GM18519 (cell line): ENCODE results near the gene METTL1.

ENCODE experiments used
- ATAC-seq: cut with Tn5 transposase; IDR thresholded peaks from one replicate; pipeline ENCODE4 v1.9.1; 2021; ENCODE audit warnings: mild to moderate bottlenecking, moderate library complexity; ENCODE audit not compliant: unreplicated experiment, low FRiP score

METTL1 gene

DNA sequence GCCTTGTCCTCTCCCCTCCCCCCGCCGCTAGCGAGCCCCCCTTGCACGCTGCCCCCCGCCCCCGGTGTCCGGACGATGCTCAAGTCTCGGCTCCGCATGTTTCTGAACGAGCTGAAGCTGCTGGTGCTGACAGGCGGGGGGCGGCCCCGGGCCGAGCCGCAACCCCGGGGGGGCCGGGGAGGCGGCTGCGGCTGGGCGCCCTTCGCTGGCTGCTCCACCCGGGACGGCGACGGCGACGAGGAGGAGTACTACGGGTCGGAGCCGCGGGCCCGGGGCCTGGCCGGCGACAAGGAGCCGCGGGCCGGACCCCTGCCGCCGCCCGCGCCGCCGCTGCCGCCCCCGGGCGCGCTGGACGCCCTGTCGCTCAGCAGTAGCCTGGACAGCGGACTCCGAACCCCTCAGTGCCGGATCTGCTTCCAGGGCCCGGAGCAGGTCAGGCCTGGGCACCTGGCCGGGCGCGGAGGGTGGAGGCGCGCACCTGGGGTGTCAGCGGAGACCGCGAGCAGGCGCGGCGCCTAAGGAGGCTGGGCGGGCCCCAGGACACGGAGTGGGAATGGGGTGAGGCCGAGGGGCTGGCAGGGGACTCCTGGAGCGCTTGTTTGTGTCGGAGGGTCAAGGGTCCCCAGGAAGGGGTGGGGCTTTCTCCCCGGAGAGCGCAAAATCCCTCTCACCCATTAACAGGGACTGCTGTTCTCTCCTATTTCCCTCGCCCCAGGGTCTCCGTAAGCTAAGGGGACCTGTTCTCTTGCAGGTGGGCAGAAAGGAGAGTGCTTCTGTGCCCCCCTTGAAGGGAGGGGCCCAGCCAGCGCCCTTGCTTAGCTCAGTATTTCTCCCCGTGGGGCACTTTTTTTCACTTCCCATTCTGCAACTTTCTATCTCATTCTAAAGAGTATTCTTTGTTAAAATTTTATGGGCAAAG, 16.2 kb downstream of the METTL1 start:
- ATAC-seq, result no peak

DNA sequence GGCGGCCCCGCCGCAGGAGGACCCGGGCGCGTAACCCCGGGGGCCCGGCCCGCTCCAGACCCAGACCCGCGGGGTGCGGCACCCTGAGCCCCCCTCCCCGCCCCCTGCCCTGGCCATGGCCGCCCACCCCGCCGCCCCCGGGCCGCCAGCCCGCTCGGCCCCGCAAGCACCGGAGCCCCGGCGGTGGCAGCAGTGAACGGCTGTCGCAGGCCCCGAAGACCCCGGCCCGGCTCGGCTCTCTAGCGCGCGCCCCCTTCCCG, 16.8 kb downstream of the METTL1 start:
- no peak for ATAC-seq

DNA sequence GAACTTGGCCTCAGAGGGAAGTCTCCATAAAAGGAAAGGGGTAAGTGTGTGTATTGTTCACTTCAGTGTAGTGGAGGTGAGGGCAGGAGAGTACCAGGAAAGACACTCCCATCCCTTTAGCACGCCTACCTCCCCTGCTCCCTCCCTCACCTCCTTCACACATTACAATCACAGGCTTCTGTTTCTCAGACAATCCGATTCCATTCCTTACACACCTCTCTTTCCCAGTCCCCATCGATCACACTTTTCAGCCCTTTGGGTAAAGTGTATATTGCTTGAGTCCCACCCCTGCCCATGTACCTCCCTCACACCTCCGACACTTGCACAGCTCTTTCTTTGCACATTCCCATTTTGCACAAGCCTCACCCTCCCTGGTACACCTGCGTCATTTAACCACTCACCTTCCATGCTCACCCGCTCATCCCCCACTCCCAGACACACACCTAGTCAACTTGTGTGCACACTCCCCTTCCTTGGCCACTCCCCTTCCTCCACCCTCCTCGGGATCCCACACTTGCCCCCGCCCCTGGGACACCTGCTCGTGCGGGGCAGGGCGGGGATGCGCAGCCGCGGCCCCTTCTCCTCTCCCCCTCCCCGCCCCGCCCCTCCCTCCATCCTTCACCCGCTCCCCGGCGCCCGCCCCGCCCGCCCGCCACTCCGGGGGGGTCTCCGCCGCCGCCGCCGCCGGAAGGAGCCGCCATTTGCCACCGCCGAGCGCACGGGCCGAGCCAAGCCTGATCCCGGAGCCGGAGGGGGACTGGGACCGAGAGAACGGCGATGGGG, 17.3 kb downstream of the METTL1 start, which contains the start of gene MARCHF9:
MARCHF9 (plus strand) TSS at position 693 of the 783 bp plus-strand sequence. CDS start 426 bp downstream, outside the sequence.
- ATAC-seq, result peak; percentile 31

DNA sequence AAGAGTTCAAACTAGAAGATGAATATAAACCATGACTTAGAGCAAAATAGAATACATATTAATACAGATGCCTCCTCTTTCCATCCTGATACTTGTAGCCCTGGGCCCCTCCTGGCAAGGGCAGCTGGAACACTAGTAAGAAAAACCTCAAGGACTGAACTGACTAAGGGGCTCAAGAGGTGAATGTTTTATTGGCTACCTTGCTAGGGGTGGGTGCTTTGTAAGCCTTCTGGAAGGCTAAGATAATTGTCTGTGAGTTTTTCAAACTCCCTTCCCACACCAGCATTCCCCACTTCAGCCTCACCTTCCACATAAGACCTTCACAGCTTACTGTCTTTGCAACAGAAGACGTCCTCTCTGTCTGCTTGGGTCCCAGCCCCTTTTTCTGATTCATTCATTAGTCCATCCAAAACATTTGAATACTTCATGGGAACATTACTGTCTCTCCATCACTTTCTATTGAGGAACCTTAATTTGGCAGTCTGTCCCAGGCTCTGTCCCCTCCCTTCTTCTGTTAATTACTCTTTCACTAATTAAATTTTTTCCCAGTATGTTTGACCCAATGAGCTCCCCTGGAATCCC, 18.1 kb downstream of the METTL1 start:
- no peak for ATAC-seq

DNA sequence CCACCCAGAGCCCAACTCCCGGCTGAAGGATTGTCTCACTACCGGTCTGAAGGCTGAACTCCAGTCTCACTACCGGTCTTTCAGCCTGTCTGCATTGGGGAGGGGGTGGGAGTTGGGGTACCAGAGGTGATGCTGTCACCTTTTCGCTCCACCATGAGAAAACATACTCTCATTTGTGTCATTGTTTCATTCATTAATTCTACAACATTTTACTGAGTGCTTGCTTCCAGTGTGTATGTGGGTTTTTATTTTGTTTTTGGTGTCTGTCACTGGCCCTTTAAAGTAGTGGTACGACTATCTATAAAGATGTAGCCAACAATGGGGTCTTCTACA, 19.3 kb downstream of the METTL1 start:
- no peak for ATAC-seq

DNA sequence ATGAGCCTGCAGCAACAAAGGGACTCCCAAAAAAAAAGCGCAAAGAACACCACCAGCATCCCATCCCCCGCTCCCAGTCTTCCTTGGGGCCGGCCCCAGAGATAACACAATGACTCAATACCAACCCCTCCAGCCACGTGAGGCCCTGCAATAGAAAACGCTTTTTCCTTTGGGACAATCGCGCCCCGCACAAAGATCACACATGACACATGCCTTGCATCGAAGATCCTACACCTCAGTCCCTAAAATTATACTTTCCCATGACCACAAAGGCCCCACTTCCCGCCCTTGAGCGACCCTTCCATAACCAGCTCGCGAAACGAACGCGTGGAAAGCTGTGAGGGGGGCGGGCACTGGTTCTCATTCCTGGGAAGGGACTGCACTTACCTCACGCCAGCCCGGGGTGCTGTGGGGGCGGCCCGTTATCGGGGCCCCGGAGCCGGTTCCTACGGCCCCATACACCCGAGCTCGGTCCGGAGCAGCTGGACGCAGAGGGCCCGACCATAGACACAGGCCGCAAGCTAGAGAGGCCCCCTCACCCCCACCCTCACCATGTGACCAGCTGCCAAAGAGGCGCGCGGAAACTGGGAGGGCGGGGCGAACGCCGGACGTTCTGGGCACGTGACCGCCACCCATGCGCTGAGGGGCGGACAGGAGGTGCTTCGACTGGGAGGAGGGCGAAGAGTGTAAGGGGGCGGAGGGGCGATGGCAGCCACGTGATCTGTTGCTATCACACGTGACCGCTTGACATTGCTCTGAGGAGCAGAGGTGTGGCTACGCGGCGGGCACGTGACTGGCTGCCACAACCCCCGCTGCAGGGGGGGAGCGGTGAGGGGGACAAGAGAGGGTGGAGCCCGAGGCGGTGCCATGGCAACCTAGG, 19.9 kb downstream of the METTL1 start, which contains the start of gene CDK4:
CDK4 (minus strand) TSS at position 523 of the 880 bp plus-strand sequence. CDS start 593 bp downstream, outside the sequence.
- ATAC-seq, result peak; percentile 62

DNA sequence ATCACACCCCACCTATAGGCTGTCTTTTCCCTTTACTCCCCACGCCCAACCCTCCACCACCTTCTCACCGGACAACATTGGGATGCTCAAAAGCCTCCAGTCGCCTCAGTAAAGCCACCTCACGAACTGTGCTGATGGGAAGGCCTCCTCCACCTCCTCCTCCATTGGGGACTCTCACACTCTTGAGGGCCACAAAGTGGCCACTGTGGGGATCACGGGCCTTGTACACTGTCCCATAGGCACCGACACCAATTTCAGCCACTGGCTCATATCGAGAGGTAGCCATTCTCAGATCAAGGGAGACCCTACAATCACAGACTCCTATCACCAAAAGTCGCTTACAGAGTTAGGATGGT, 20.5 kb downstream of the METTL1 start:
- no peak for ATAC-seq

DNA sequence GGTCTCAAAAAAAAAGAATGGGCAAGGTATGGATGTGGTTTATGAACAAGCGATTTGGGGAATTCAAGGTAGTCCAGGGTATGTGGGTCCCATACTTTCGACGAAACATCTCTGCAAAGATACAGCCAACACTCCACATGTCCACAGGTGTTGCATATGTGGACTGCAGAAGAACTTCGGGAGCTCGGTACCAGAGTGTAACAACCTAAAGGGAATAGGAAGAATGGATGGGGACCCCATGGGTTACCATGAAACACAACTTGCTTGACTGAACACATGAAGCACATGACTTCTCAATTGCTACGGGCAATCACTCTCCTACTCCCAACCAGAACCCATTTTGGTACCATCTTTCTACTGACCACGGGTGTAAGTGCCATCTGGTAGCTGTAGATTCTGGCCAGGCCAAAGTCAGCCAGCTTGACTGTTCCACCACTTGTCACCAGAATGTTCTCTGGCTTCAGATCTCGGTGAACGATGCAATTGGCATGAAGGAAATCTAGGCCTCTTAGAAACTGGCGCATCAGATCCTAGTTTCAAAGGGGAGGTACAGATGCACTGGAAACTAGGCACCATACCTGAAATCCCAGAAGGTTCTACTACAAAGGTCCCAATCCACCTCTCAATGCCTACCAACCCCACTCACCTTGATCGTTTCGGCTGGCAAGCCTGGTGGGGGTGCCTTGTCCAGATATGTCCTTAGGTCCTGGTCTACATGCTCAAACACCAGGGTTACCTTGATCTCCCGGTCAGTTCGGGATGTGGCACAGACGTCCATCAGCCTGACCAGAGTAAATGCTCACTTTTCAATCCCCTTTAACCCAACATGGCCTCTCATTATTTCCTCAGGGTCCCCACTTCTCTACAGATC, 21.1 kb downstream of the METTL1 start:
- no peak for ATAC-seq

DNA sequence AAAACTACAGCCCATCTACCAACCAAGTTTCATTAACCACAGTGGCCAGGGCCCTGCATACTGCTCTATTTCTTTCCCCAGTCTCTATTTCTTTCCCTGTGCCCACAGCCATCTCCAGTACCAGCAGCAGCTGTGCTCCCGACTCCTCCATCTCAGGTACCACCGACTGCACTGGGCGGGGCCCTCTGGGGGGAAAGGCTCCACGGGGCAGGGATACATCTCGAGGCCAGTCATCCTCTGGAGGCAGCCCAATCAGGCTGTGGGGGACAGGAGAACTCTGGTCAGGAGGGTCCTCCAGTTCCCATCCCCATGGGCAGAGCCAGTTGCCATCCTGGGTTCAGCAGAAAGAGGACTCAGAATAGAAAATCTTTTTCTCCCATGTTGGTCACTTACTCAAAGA, 22.8 kb downstream of the METTL1 start:
- ATAC-seq, result no peak

DNA sequence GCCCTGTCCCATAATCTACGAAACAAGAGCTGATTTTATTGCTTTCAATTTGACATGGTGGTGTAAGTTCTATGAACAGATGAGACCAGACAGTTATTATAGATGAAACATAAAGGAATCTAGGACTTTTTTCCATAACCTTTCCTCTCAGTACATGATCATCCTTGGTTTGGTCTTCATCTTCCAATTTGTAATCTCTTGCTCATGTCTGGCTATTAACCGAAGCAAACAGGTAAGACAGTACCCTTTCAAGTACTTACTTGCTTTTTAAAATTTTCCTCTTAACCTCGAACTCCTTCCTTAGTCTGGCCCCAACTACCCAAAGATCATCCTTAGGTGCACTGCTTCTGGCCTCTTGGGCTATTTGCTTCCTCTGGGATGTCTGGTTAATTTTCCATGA, 25.9 kb downstream of the METTL1 start:
- ATAC-seq, result no peak

DNA sequence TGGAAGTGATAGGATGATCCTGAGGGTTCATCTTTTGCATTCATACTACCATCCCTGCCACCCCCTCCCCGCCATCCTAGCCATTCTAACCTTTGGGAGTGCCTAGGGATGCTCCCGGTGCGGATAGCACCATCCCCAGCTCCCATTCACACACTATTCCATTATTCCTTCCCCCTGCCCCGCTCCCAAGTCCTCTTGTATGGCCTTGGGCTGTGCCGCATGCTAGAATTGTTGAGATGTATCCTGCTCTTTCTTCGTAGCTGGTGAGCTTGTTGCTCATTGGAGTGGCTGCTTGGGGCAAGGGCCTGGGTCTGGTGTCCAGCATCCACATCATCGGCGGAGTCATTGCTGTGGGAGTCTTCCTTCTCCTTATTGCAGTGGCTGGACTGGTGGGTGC, 26.4 kb downstream of the METTL1 start:
- no peak for ATAC-seq

DNA sequence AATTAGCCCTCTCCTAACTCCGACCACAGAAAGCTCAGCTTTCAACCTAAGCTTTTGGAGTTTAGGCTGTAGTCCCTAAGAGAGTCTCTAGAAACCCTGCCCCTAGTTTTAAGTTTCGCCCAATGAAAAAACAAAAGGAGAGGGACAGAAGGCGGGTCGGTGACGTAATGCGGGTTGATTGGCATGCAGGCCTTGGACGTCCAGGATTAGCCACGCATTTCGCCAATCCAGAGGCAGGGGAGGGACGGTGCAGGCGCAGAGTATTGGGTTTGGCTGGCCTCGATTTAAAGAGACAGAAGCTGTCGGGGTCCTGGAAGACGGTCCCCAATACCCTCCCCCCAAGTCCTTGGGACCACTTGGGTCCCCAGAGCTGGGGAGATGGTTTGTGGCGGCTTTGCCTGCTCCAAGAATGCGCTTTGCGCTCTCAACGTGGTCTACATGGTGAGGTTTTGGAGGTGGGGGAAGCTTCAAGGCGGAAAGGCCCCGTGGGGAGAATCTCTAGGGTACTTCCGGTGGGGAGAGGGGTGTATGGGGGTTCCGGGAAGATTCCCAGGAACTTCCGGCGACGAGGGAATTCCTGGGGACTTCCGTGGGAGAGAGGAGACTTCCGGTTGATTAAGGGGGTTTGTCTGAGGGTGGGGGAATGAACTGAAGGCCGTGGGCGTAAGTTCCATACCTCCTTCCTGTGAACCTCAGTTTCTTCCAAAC, 27.0 kb downstream of the METTL1 start, which contains the start of gene TSPAN31:
TSPAN31 (plus strand) TSS at position 263 of the 708 bp plus-strand sequence; CDS start at position 379, 116 bp downstream.
- ATAC-seq, result peak; percentile 72

DNA sequence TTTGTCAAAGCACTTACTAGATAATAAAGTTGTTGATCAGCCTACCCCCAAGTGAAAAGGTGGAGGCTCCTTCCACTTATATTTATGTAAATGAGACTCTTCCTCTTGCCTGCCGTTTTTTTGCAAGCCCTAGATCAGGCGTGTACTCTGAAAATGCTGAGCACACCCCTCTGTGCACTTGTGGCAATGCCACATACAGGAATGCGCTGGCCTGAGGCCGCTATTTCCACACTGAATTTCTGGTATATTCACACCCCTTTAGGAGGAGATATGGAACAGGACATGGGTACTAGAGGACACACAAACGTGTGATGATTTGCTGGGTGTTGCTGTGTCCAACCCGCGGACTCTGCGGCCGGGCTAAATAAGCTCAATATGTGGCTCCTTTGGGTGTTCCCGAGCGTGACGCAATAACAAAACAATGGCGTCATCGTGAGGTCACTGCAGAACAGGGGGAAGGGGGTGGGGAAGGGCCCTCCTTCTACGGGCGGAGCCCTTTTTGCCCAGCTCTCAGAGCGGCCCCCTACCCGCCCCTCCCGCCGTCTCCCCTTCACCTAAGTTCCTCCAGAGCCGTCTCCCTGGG, 27.6 kb downstream of the METTL1 start:
- peak; percentile 13 for ATAC-seq

DNA sequence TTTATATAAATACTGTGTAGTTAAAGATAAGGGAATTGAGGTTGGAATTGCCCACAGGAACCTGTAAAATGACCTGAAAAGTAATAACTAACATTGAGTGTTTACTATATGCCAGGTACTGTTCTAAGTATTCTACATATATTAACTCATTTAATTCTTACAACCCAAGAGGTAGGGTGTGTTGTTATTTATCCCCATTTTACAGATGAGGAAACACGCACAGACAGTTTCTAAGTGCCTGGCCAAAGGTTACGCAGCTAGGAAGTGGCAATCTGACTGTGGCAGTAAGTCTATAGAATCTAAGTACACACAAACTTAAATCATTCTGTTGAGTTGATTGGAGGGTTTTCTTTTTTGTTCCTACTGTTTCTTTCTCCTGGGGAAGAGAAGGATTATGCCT, 28.1 kb downstream of the METTL1 start:
- ATAC-seq, result no peak

DNA sequence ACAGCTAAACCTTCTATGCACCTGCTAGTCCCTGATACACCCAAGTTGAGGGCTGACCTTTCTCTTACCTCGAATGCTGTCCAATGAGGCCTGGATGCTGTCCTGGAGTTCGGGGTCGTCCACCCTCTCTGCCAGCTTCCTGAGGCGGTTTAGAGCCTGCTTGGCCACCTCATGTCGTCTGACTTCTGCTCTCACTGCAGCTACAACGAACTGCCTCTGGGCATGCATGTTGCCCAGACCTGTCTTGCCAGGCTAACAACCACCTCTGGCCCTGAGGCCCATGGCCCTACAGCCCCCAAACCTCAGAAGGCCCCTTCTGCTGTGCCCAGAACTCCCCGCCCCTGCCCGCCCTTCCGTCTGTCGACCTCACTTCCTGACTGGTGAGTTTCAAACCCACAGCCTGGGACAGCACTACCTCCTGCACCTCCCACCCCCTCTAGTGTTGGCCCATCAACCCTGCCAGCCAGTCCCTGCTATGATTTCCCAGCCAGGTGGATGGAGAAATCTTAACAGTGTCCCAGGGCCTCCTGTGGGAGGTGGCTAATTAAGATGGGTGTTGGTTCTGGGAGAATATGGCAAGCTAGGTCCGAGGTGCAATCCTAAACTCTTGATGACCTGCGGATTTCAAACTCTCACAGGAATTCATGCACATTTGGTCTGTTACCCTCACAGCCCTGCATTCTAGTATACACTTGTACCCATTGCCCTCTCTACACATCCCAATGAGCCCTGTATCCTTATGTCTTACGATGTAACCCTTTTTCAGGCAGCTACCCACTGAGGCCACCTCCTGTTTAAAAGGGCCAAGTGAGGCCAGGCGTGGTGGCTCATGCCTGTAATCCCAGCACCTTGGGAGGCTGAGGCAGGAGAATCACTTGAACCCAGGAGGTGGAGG, 29.8 kb downstream of the METTL1 start:
- peak; percentile 52 for ATAC-seq

DNA sequence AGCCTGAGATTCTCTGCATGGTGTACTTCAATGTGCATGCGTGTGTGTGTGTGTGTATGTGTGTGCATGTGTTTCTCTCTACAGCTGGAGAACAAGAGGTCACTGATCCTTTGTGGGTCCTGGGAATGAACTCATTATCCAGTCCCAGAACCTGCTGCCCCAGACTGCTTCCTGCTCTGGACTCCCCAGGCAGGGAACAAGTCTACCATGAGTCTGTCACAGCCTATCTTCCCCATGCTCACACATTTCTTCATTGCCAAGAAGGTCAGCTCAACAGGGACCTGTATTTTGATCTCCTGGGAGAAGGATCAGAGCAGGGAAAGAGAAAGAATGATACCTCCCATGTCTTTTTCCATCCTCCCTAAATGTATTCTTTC, 30.5 kb downstream of the METTL1 start:
- ATAC-seq, result no peak

DNA sequence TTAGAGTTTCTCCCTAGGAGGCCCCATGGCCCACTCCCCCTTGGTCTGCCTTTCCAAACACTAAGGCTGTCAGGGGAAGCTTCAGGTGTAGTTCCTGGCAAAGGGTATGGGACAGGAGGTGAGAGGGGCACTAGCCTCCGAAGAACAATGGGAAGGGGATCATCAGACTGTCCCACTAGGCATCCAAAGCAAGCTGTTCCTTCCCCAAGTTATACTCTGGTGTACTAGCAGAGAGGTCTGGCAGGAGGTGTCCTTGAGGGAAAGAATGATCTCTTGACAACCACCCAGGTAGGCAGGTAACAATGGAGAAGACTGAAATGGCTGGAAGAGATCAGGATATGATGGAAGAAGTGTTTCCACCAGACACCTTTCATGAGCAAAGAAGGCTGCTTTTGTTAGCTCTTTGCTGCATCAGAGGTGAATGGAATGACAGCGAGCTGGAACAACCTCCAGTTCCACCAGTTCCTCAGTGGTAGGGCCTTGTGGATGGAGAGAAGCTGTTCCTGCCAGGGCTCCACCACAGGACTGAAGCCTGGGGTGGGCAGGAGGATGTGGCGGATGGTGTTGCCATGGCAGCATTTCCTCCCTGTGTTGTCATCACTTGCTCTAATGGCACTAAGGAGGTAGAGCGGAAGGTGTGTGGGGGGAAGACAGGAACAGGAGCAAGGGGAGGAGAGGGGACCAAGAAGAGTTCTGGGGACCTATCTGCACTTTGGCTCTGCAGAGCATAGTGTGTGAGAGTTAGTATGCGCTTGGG, 31.1 kb downstream of the METTL1 start:
- ATAC-seq, result peak; percentile 43
